Caco-2 (cell line): Measurements from ENCODE around the gene CRELD2. TPM values are rescaled to one million over a fixed set of nuclear protein-coding genes. Genes with fewer than 3 reads are reported as not detected.

ENCODE experiments used
- BruUV-seq: library from RNA; stranded (reverse); fragments of 400-500 nt; replicated peaks from 2 replicates; lab custom pipeline; 2021; lab: Mats Ljungman, UMichigan
- CTCF ChIA-PET: fragments of 300-600 bp; sonication (Branson Sonifier 250); formaldehyde crosslinking; loops from one replicate; lab custom pipeline; 2022; ENCODE audit warnings: antibody characterized with exemption; lab: Charles Lee
- POLR2A ChIA-PET: fragments of 300-600 bp; sonication (Branson Sonifier 250); formaldehyde crosslinking; loops from one replicate; lab custom pipeline; 2022; ENCODE audit warnings: antibody characterized with exemption; lab: Charles Lee
- DNase-seq, 2 experiments: peaks; one replicate each; pipeline versions ENCODE4 v3.0.0 to v3.0.0-alpha.2; 2020 to 2022
- H3K27me3 ChIP-seq: replicated peaks from 2 replicates; pipeline ENCODE4 v1.6.0; 2011; ENCODE audit warnings: low read length; ENCODE audit not compliant: control insufficient read depth, insufficient read depth
- H3K36me3 ChIP-seq: 2 replicates; pipeline ENCODE4 v1.5.1; 2011; ENCODE audit warnings: low read length; ENCODE audit not compliant: control insufficient read depth, insufficient read depth
- H3K4me1 ChIP-seq: fragments of 250-450 bp; sonication (Bioruptor Pico); 2 replicates; pipeline ENCODE4 v1.5.1; 2020; ENCODE audit warnings: mild to moderate bottlenecking
- H3K4me3 ChIP-seq: 2 replicates; pipeline ENCODE4 v1.5.1; 2011; ENCODE audit warnings: low read depth, mild to moderate bottlenecking, control low read depth, low read length
- H3K9me3 ChIP-seq: fragments of 250-450 bp; sonication (Bioruptor Pico); 2 replicates; pipeline ENCODE4 v1.5.1; 2020; ENCODE audit warnings: mild to moderate bottlenecking, moderate library complexity
- H3K27ac Mint-ChIP-seq: one replicate; pipeline ENCODE4 v1.8.0; 2022; ENCODE audit warnings: mixed read lengths; ENCODE audit not compliant: unreplicated experiment
- H3K27me3 Mint-ChIP-seq: one replicate; pipeline ENCODE4 v1.8.0; 2022; ENCODE audit warnings: mixed read lengths; ENCODE audit not compliant: insufficient read depth, unreplicated experiment
- H3K36me3 Mint-ChIP-seq: one replicate; pipeline ENCODE4 v1.8.0; 2022; ENCODE audit warnings: mild to moderate bottlenecking, mixed read lengths; ENCODE audit not compliant: insufficient read depth, unreplicated experiment
- H3K4me1 Mint-ChIP-seq: one replicate; pipeline ENCODE4 v1.8.0; 2022; ENCODE audit warnings: low read depth, mixed read lengths; ENCODE audit not compliant: unreplicated experiment
- H3K4me3 Mint-ChIP-seq: one replicate; pipeline ENCODE4 v1.8.0; 2022; ENCODE audit warnings: mild to moderate bottlenecking, moderate library complexity, mixed read lengths; ENCODE audit not compliant: unreplicated experiment
- H3K9me3 Mint-ChIP-seq: one replicate; pipeline ENCODE4 v1.8.0; 2022; ENCODE audit warnings: mixed read lengths; ENCODE audit not compliant: unreplicated experiment
- intact Hi-C: fragments of 100-400 bp; cut with micrococcal nuclease; formaldehyde crosslinking; loops from one replicate; pipeline ENCODE4 v1.10.0; 2022; ENCODE audit not compliant: unreplicated experiment
- total RNA-seq: library from RNA; stranded (reverse); gene quantifications from 2 replicates; pipeline ENCODE4 v1.2.3, GENCODE V29; 2022
- TF ChIP-seq, protein P1 (sequence below), 2 experiments: fragments of 200-600 bp in 1 of 2; IDR thresholded peaks; 1 replicate in 1 of 2; 2 replicates in 1 of 2; pipeline versions ENCODE4 v1.5.1 to v1.8.0; 2011 to 2022; ENCODE audit warnings: antibody characterized with exemption in 1 of 2, control low read depth in 1 of 2, inconsistent platforms in 1 of 2, low read depth in 1 of 2, low read length in 1 of 2, mild to moderate bottlenecking in 1 of 2, moderate library complexity in 1 of 2; ENCODE audit not compliant: insufficient read depth in 1 of 2, severe bottlenecking in 1 of 2, unreplicated experiment in 1 of 2

Gene CRELD2
- total RNA-seq, 1 experiment from 2014 or later: 43.3 TPM

DNA sequence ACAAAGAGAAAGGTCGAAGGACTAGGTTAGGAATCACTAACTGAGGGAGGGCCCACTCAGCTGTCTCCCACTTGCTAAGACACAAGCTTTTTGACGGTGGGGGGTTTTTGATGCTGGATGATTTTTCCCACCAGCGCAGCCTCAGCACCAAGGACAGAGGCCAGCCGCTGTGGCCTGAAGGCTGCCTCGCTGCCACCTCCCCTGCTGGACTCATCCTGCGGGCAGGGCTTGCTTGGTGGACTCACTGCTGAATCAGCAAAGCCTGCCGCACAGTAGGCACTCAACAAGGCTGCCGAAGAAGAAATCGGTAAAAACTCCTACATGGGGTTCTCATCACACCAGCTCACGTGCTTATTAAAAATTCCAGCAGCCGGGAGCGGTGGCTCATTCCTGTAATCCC is 2.8 kb upstream of the CRELD2 start:
- peaks cover 30% of the 10 kb centered on the region for H3K36me3 Mint-ChIP-seq
- H3K27me3 Mint-ChIP-seq: no peaks in the 10 kb centered on the region
- Histone ChIP-seq H3K4me3 (no peak overlapping the region), H3K9me3 (no peaks in the 10 kb centered on the region), H3K36me3 (no peaks in the 10 kb centered on the region), H3K4me1 (peaks cover 10% of the 10 kb centered on the region; the same call in 1 of the 2 replicates), H3K27me3 (no peaks in the 10 kb centered on the region)
- no peak overlapping the region for H3K4me3 Mint-ChIP-seq
- BruUV-seq: no TSS peak
- CTCF ChIA-PET: no interaction called here
- no peak for DNase-seq
- H3K27ac Mint-ChIP-seq: no peak overlapping the region
- TF ChIP-seq, protein P1, sequence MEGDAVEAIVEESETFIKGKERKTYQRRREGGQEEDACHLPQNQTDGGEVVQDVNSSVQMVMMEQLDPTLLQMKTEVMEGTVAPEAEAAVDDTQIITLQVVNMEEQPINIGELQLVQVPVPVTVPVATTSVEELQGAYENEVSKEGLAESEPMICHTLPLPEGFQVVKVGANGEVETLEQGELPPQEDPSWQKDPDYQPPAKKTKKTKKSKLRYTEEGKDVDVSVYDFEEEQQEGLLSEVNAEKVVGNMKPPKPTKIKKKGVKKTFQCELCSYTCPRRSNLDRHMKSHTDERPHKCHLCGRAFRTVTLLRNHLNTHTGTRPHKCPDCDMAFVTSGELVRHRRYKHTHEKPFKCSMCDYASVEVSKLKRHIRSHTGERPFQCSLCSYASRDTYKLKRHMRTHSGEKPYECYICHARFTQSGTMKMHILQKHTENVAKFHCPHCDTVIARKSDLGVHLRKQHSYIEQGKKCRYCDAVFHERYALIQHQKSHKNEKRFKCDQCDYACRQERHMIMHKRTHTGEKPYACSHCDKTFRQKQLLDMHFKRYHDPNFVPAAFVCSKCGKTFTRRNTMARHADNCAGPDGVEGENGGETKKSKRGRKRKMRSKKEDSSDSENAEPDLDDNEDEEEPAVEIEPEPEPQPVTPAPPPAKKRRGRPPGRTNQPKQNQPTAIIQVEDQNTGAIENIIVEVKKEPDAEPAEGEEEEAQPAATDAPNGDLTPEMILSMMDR (IDR thresholded peaks at IDR 0.05; ENCODE audit: insufficient read depth in 1 of 2, low read depth in 1 of 2, low read length in 1 of 2, severe bottlenecking in 1 of 2, unreplicated experiment in 1 of 2): no peak
- intact Hi-C loops: no loop called here
- no peaks in the 10 kb centered on the region for H3K9me3 Mint-ChIP-seq
- H3K4me1 Mint-ChIP-seq: no peaks in the 10 kb centered on the region
- POLR2A ChIA-PET: no interaction called here

DNA sequence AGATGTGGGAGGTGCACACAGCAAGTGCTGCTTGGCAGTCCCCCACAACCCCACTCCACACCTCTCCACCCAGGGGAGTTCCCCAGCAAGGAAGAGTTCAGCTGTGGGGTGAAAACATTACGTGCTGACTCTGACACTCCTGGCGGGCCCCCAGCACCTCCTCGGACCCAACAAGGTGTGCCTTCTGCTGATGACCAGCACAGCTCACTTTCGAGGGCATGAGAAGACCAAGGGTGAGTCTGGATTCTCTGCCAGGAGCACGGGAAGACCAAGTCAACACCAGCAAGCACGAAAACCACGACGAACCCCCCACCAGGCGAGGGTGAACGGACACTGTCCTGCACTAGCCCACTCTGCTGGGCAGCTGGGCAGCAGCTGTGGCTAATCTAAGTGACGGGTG is 1.6 kb upstream of the CRELD2 start:
- H3K4me3 Mint-ChIP-seq: peak overlapping the region; percentile 71
- CTCF ChIA-PET: no interaction called here
- no peak for DNase-seq
- Histone ChIP-seq H3K9me3 (no peaks in the 10 kb centered on the region), H3K4me1 (peaks cover 10% of the 10 kb centered on the region; the same call in 1 of the 2 replicates), H3K27me3 (no peaks in the 10 kb centered on the region), H3K4me3 (no peak overlapping the region), H3K36me3 (no peaks in the 10 kb centered on the region)
- no peaks in the 10 kb centered on the region for H3K27me3 Mint-ChIP-seq
- TF ChIP-seq, protein P1 (IDR thresholded peaks at IDR 0.05; ENCODE audit: insufficient read depth in 1 of 2, low read depth in 1 of 2, low read length in 1 of 2, severe bottlenecking in 1 of 2, unreplicated experiment in 1 of 2): no peak
- BruUV-seq: no TSS peak
- H3K36me3 Mint-ChIP-seq: peaks cover 30% of the 10 kb centered on the region
- intact Hi-C loops: no loop called here
- POLR2A ChIA-PET: no interaction called here
- H3K9me3 Mint-ChIP-seq: no peaks in the 10 kb centered on the region
- H3K27ac Mint-ChIP-seq: no peak overlapping the region
- H3K4me1 Mint-ChIP-seq: no peaks in the 10 kb centered on the region

DNA sequence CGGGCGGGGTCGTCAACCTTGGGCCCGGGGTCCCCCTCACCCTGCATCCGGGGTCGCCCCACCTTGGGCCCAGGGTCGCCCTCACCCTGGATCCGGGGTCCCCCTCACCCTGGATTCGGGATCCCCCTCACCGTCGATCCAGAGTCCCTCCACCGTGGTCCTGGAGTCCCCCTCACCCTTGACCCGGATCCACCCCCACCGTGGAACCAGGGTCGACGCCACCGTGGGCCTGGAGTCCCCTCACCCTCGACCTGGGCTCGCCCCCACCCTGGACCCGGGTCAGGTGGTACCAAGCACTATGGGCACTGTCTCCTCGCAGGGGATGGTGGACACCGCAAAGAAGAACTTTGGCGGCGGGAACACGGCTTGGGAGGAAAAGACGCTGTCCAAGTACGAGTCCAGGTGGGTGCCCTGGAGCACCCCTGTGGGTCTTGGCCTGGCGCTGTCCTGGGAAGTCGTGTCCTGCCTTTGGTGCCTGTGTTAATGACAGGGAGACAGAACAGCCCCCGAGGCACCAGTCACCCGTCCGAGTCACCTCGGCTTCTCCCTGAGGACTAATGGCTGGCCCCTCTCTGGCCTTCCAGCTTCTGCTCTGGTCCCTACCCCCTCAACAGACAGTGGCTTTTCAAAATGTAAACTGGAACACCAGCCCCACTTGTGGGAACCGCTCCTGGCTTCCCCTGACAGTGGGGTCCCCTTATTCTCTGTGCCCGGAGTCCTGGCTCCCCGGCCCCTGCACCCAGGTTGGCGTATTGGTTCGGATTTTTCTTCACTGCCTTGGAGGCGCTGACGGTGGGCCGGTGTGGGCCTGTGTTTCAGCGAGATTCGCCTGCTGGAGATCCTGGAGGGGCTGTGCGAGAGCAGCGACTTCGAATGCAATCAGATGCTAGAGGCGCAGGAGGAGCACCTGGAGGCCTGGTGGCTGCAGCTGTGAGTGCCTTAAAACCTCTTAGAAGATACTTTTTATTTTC is 762 bp downstream of the CRELD2 start:
- Mint-ChIP-seq H3K27me3 (no peaks in the 10 kb centered on the region), H3K4me1 (no peaks in the 10 kb centered on the region), H3K9me3 (no peaks in the 10 kb centered on the region), H3K36me3 (peaks cover 11% of the 10 kb centered on the region), H3K4me3 (peak overlapping the region; percentile 71), H3K27ac (no peak overlapping the region)
- POLR2A ChIA-PET: no interaction called here
- BruUV-seq: no TSS peak
- no peak for DNase-seq
- peaks cover 10% of the 10 kb centered on the region; the same call in 1 of the 2 replicates for H3K4me1 ChIP-seq
- intact Hi-C loops: loop anchor here (2.0 kb wide), 1 partner anchor 66 kb away; the partner anchor contains the start of gene ZBED4
- no peaks in the 10 kb centered on the region for H3K27me3 ChIP-seq
- TF ChIP-seq, protein P1 (IDR thresholded peaks at IDR 0.05; ENCODE audit: insufficient read depth in 1 of 2, low read depth in 1 of 2, low read length in 1 of 2, severe bottlenecking in 1 of 2, unreplicated experiment in 1 of 2): no peak
- H3K36me3 ChIP-seq: no peaks in the 10 kb centered on the region
- peak overlapping the region; percentile 77 for H3K4me3 ChIP-seq
- CTCF ChIA-PET: interaction anchor here (1.1 kb wide), 1 partner anchor 111 kb away, joined by 5 read pairs; no protein-coding TSS in a partner anchor
- no peaks in the 10 kb centered on the region for H3K9me3 ChIP-seq
